GM19467 (cell line): ENCODE data around the gene CRYZ.
"Not testable (repeated sequence)": the region's sequence is repeated elsewhere in the genome, so short reads cannot be mapped to it uniquely, and the experiment has no call there.

ENCODE experiments used
- ATAC-seq: cut with Tn5 transposase; IDR thresholded peaks from one replicate; pipeline ENCODE4 v1.9.1; 2021; ENCODE audit warnings: mild to moderate bottlenecking, moderate library complexity; ENCODE audit not compliant: unreplicated experiment

CRYZ gene

GRCh38 chr1:74732960-74733603 is at the start of gene CRYZ, which contains the start of gene TYW3:
TSS of gene CRYZ (minus strand) at chr1:74733050. CDS start at chr1:74724821, 8,229 bp downstream.
TSS of gene TYW3 (plus strand) at chr1:74733152. CDS start at chr1:74733245, 93 bp downstream.
- peak; percentile 66 for ATAC-seq

GRCh38 chr1:74780594-74780993 is 47.7 kb upstream of the CRYZ start:
- ATAC-seq = no peak

- no peak for ATAC-seq
Observed at GRCh38 chr1:74779750-74780149, 46.9 kb upstream of the CRYZ start.

GRCh38 chr1:74777525-74777924 is 44.7 kb upstream of the CRYZ start:
- ATAC-seq = no peak

GRCh38 chr1:74775735-74776134 is 42.9 kb upstream of the CRYZ start:
- no peak for ATAC-seq

GRCh38 chr1:74773582-74773981 is 40.7 kb upstream of the CRYZ start:
- no peak for ATAC-seq

GRCh38 chr1:74772945-74773344 is 40.1 kb upstream of the CRYZ start:
- no peak for ATAC-seq

GRCh38 chr1:74771913-74772515 is 39.2 kb upstream of the CRYZ start:
- no peak for ATAC-seq

GRCh38 chr1:74767490-74767889 is 34.6 kb upstream of the CRYZ start:
- no peak for ATAC-seq

- ATAC-seq = no peak
Observed at GRCh38 chr1:74766579-74766978, 33.7 kb upstream of the CRYZ start.

- ATAC-seq = no peak
Observed at GRCh38 chr1:74763807-74764206, 31.0 kb upstream of the CRYZ start.

GRCh38 chr1:74756650-74757049 is 23.8 kb upstream of the CRYZ start:
- ATAC-seq = not testable (repeated sequence)

GRCh38 chr1:74755475-74755874 is 22.6 kb upstream of the CRYZ start:
- ATAC-seq = no peak

- no peak for ATAC-seq
Observed at GRCh38 chr1:74753104-74753503, 20.3 kb upstream of the CRYZ start.

- no peak for ATAC-seq
Observed at GRCh38 chr1:74748960-74749359, 16.1 kb upstream of the CRYZ start.

GRCh38 chr1:74745247-74745646 is 12.4 kb upstream of the CRYZ start:
- not testable (repeated sequence) for ATAC-seq

- not testable (repeated sequence) for ATAC-seq
Observed at GRCh38 chr1:74740307-74740980, 7.6 kb upstream of the CRYZ start.

- ATAC-seq = no peak
Observed at GRCh38 chr1:74737333-74737732, 4.5 kb upstream of the CRYZ start.

- ATAC-seq = peak; percentile 52
Observed at GRCh38 chr1:74733604-74734484, 994 bp upstream of the CRYZ start.

GRCh38 chr1:74732071-74732946 is 541 bp downstream of the CRYZ start:
- ATAC-seq = peak; percentile 10
